ENCODE data around the gene CSNK2A1.
A peak's percentile ranks its signal among the peaks of the same experiment; 100 is the strongest.

The CSNK2A1 gene

GRCh38 chr20:547394-547793 lies 3.8 kb upstream of the CSNK2A1 start:
- peaks cover 16% of the 10 kb centered on the region for H3K4me1 Mint-ChIP-seq
- H3K36me3 Mint-ChIP-seq = peaks cover 5% of the 10 kb centered on the region
- H3K9me3 Mint-ChIP-seq = peaks cover 5% of the 10 kb centered on the region
- H3K4me3 Mint-ChIP-seq = no peak overlapping the region
- H3K27me3 Mint-ChIP-seq = peaks cover 13% of the 10 kb centered on the region
- H3K27ac Mint-ChIP-seq = no peak overlapping the region

GRCh38 chr20:546353-546752 lies 2.8 kb upstream of the CSNK2A1 start:
- H3K27me3 Mint-ChIP-seq = peaks cover 8% of the 10 kb centered on the region
- no peak overlapping the region for H3K4me3 Mint-ChIP-seq
- peaks cover 7% of the 10 kb centered on the region for H3K36me3 Mint-ChIP-seq
- H3K4me1 Mint-ChIP-seq = peaks cover 25% of the 10 kb centered on the region
- H3K27ac Mint-ChIP-seq = no peak overlapping the region
- peaks cover 5% of the 10 kb centered on the region for H3K9me3 Mint-ChIP-seq

GRCh38 chr20:544153-544725 lies 649 bp upstream of the CSNK2A1 start:
- Mint-ChIP-seq H3K4me1 (peaks cover 45% of the 10 kb centered on the region), H3K27ac (peak overlapping the region; percentile 99), H3K4me3 (peak overlapping the region; percentile 94)

GRCh38 chr20:542777-543368 lies 717 bp downstream of the CSNK2A1 start:
- Mint-ChIP-seq H3K9me3 (peaks cover 5% of the 10 kb centered on the region), H3K36me3 (peaks cover 20% of the 10 kb centered on the region), H3K27ac (peak overlapping the region; percentile 52), H3K4me1 (peaks cover 58% of the 10 kb centered on the region), H3K4me3 (peak overlapping the region; percentile 94), H3K27me3 (no peaks in the 10 kb centered on the region)

More at GRCh38 chr20:544153-544725, 649 bp upstream of the CSNK2A1 start:
- Mint-ChIP-seq H3K9me3 (peaks cover 5% of the 10 kb centered on the region), H3K36me3 (peaks cover 18% of the 10 kb centered on the region), H3K27me3 (no peaks in the 10 kb centered on the region)

GRCh38 chr20:540391-541201 lies 3.0 kb downstream of the CSNK2A1 start:
- H3K27me3 Mint-ChIP-seq = no peaks in the 10 kb centered on the region
- peaks cover 21% of the 10 kb centered on the region for H3K36me3 Mint-ChIP-seq
- peaks cover 5% of the 10 kb centered on the region for H3K9me3 Mint-ChIP-seq
- peaks cover 81% of the 10 kb centered on the region for H3K4me1 Mint-ChIP-seq
- H3K4me3 Mint-ChIP-seq = peak overlapping the region; percentile 45
- H3K27ac Mint-ChIP-seq = peak overlapping the region; percentile 35

GRCh38 chr20:539848-540247 lies 3.7 kb downstream of the CSNK2A1 start:
- H3K9me3 Mint-ChIP-seq = peaks cover 5% of the 10 kb centered on the region
- peak overlapping the region; percentile 45 for H3K4me3 Mint-ChIP-seq
- H3K4me1 Mint-ChIP-seq = peaks cover 87% of the 10 kb centered on the region
- H3K36me3 Mint-ChIP-seq = peaks cover 22% of the 10 kb centered on the region
- no peaks in the 10 kb centered on the region for H3K27me3 Mint-ChIP-seq
- H3K27ac Mint-ChIP-seq = no peak overlapping the region

DNA sequence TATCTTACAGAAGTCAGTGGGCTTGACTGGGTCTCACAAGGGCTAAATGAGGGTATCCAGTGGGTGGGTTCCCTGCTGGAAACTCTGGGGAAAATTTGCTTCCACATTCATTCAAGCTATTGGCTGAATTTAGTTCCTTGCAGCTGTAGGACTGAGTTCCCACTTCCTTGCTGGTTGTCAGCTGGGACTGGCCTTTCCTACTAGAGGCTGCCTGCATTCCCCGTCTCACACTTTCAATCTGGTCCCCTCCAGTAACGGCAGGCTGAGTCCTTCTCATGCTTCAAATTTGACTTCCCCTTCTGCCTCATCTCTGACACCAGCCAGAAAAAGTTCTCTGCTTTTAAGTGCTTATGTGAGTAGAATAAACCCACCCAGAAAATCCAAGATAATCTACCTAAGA lies 4.4 kb downstream of the CSNK2A1 start:
- H3K27me3 Mint-ChIP-seq = no peaks in the 10 kb centered on the region
- H3K4me3 Mint-ChIP-seq = peak overlapping the region; percentile 45
- peaks cover 22% of the 10 kb centered on the region for H3K36me3 Mint-ChIP-seq
- no peaks in the 10 kb centered on the region for H3K9me3 Mint-ChIP-seq
- H3K27ac Mint-ChIP-seq = no peak overlapping the region
- H3K4me1 Mint-ChIP-seq = peaks cover 85% of the 10 kb centered on the region

DNA sequence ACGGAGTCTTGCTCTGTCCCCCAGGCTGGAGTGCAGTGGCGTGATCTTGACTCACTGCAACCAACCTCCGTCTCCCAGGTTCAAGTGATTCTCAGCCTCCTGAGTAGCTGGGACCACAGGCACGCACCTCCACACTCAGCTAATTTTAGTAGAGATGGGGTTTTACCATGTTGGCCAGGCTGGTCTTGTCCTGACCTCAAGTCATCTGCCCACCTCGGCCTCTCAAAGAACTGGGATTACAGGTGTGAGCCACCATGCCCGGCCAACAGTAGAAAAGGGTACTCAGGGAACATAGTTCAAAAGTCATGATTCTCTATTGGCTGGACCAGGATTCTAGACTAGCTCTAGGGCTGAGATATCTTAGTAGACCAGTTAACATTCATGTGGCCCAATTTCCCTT lies 5.6 kb downstream of the CSNK2A1 start:
- H3K27me3 Mint-ChIP-seq = no peaks in the 10 kb centered on the region
- H3K27ac Mint-ChIP-seq = no peak overlapping the region
- H3K4me1 Mint-ChIP-seq = peaks cover 93% of the 10 kb centered on the region
- no peak overlapping the region for H3K4me3 Mint-ChIP-seq
- H3K9me3 Mint-ChIP-seq = no peaks in the 10 kb centered on the region
- H3K36me3 Mint-ChIP-seq = peaks cover 21% of the 10 kb centered on the region

DNA sequence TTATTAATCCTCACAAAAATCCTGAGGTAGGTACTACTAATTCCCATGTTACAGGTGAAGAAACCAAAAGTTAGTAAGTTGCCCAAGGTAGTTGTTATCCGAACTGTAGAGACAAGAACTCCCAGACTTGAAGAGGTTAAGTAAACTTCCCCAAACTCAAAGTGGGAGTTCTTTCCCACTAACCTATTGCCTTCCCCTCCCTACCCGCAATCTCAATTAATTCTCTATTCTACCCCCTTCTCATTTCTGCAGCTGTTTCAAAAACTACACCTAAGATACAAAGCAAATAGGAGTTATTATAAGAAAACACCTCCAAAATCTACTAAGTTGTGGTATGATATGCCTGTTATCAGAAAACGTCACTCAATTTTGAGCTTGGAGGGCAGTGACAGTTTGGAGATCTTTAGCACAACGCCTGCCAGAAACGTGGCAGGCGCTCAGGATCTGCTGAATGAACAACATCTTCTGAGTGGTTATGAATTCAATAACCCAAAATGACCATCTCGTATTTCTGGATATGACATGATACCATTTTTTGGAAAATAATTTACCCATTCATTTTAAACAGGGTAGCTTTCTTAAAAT lies 7.1 kb downstream of the CSNK2A1 start:
- Mint-ChIP-seq H3K4me1 (peaks cover 93% of the 10 kb centered on the region), H3K36me3 (peaks cover 16% of the 10 kb centered on the region), H3K27ac (no peak overlapping the region)

DNA sequence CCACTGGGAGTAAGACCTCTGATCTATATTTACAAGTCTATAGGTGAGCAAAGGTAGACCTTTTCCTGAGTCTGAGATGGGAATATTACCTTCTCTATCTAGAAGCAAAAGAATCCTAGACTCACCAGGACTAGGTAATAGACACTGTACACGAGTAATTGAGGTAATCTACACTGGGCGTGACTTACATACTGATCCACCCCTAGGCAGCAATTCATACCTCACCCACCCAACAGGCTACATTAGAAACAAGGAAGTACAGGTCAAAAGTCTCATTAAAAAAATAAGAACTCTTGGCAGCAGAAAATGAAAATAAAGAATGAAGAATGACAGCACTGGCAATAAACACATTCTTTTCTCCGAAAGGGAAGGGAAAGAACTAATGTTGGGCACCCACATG lies 7.6 kb downstream of the CSNK2A1 start:
- peaks cover 16% of the 10 kb centered on the region for H3K36me3 Mint-ChIP-seq
- no peaks in the 10 kb centered on the region for H3K9me3 Mint-ChIP-seq
- H3K27ac Mint-ChIP-seq = no peak overlapping the region
- peaks cover 90% of the 10 kb centered on the region for H3K4me1 Mint-ChIP-seq
- H3K27me3 Mint-ChIP-seq = no peaks in the 10 kb centered on the region
- H3K4me3 Mint-ChIP-seq = peak overlapping the region; percentile 26

More for the DNA sequence above, 7.1 kb downstream of the CSNK2A1 start:
- no peaks in the 10 kb centered on the region for H3K9me3 Mint-ChIP-seq
- no peaks in the 10 kb centered on the region for H3K27me3 Mint-ChIP-seq
- no peak overlapping the region for H3K4me3 Mint-ChIP-seq

GRCh38 chr20:533526-533925 lies 10.1 kb downstream of the CSNK2A1 start:
- Mint-ChIP-seq H3K9me3 (no peaks in the 10 kb centered on the region), H3K27ac (no peak overlapping the region), H3K27me3 (no peaks in the 10 kb centered on the region), H3K4me3 (no peak overlapping the region), H3K4me1 (peaks cover 80% of the 10 kb centered on the region), H3K36me3 (peaks cover 15% of the 10 kb centered on the region)

DNA sequence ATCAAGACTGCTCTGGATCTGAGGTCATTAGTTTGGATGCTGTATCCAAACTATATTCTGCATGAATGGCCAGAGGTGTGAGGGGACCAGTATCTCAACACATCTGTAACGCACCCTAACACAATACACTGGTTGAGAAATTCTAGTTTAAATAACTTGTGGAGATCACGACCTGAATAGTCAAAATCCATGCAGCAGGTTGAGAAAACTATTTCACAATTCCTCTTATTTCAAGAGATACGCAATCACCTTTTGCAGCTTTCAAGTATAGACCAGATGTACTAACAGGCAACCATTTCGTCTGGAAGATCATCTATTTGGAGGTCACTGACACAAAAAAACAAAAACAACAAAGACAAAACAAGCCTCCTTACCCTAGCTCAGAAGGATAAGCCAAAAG lies 11.1 kb downstream of the CSNK2A1 start:
- H3K4me3 Mint-ChIP-seq = no peak overlapping the region
- H3K4me1 Mint-ChIP-seq = peaks cover 79% of the 10 kb centered on the region
- no peak overlapping the region for H3K27ac Mint-ChIP-seq

DNA sequence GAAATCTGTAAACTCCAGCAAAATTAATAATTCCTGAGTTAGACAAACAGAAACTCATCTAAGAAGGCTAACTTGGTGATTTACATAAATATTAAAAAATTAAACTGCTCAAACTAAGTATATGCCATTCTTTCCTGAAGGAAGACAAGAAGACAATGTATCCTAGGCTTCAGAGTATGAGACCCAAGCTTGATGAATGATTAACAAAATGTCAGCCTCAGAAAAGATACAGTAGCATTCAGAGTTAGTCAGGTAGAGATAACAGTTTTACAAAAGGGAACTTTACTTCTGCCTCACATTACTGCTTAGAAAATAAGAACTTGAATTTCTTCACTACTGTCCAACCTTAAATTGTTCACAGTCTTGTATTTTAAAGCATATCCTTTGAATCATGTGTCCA lies 12.0 kb downstream of the CSNK2A1 start:
- Mint-ChIP-seq H3K9me3 (peaks cover 10% of the 10 kb centered on the region), H3K4me1 (peaks cover 70% of the 10 kb centered on the region), H3K36me3 (peaks cover 30% of the 10 kb centered on the region), H3K27me3 (no peaks in the 10 kb centered on the region), H3K4me3 (no peak overlapping the region), H3K27ac (no peak overlapping the region)

More for the DNA sequence above, 11.1 kb downstream of the CSNK2A1 start:
- peaks cover 5% of the 10 kb centered on the region for H3K9me3 Mint-ChIP-seq
- no peaks in the 10 kb centered on the region for H3K27me3 Mint-ChIP-seq
- H3K36me3 Mint-ChIP-seq = peaks cover 21% of the 10 kb centered on the region

DNA sequence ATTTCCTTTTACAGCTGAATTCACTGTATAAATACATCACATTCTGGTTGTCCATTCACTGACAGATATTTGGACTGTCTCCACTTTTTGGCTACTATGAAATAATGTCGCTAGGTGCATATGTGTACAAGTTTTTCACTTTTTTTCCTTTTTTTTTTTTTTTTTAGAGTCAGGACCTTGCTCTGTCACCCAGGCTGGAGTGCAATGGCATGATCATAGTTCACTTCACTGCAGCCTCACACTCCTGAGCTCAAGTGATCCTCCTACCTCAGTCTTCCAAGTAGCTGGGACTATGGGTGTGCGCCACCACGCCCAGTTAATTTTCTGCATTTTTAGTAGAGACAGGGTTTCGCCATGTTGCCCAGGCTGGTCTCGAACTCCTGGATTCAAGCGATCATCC lies 13.3 kb downstream of the CSNK2A1 start:
- Mint-ChIP-seq H3K27me3 (no peaks in the 10 kb centered on the region), H3K4me1 (peaks cover 58% of the 10 kb centered on the region), H3K36me3 (peaks cover 35% of the 10 kb centered on the region), H3K27ac (peak overlapping the region; percentile 62), H3K9me3 (peaks cover 10% of the 10 kb centered on the region), H3K4me3 (no peak overlapping the region)

DNA sequence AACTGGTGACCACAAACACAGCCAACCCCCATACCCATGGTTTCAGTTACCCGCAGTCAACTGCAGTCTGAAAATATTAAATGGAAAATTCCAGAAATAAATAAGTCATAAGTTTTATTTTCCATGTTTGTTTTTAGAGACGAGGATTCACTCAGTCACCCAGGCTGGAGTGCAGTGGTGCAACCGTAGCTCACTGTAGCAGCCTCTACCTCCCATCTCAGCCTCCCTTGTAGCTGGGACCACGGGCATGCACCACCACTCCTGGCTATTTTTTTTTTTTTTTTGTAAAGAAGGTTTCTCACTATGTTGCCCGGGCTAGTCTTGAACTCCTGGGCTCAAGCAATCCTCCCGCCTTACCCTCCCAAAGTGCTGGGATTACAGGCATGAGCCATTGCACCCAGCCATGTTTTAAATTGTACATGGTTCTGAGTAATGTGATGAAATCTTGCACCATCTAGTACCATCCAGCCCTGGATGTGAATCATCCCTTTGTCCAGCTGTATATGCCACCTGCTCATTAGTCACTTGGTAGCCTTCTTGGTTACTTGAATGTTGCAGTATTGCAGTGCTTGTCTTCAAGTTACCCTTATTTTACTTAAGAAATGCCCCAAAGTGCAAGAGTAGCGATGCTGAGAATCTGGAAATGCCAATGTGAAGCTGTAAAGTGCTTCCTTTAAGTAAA lies 14.5 kb downstream of the CSNK2A1 start:
- peaks cover 48% of the 10 kb centered on the region for H3K4me1 Mint-ChIP-seq
- peak overlapping the region; percentile 30 for H3K27ac Mint-ChIP-seq
- peaks cover 35% of the 10 kb centered on the region for H3K36me3 Mint-ChIP-seq
- no peak overlapping the region for H3K4me3 Mint-ChIP-seq
- H3K27me3 Mint-ChIP-seq = no peaks in the 10 kb centered on the region
- peaks cover 10% of the 10 kb centered on the region for H3K9me3 Mint-ChIP-seq

Measured in activated naive CD4-positive, alpha-beta T cell treated with anti-CD3 and anti-CD28 coated beads, Interleukin-2, amount 50 U/mL, for 24 hours (primary cell).